ENCODE data around the gene IL12RB2.
"Not testable (repeated sequence)": the region's sequence is repeated elsewhere in the genome, so short reads cannot be mapped to it uniquely, and the experiment has no call there.

IL12RB2 gene

GRCh38 chr1:67394548-67394947 lies 86.9 kb downstream of the IL12RB2 start:
- DNase-seq (ENCODE audit: low read depth): no peak

GRCh38 chr1:67399199-67399993 lies 91.7 kb downstream of the IL12RB2 start:
- DNase-seq (ENCODE audit: low read depth): no peak

GRCh38 chr1:67400029-67400786 lies 92.5 kb downstream of the IL12RB2 start:
- peak; percentile 31 for DNase-seq (ENCODE audit: low read depth)

- no peak for DNase-seq (ENCODE audit: low read depth)
Observed at GRCh38 chr1:67401443-67401842, 93.8 kb downstream of the IL12RB2 start.

- DNase-seq (ENCODE audit: low read depth): peak; percentile 18
Observed at GRCh38 chr1:67404212-67404620, 96.5 kb downstream of the IL12RB2 start.

- DNase-seq (ENCODE audit: low read depth): no peak
Observed at GRCh38 chr1:67405473-67406245, 98.0 kb downstream of the IL12RB2 start.

- peak; percentile 9 for DNase-seq (ENCODE audit: low read depth)
Observed at GRCh38 chr1:67407498-67407897, 99.8 kb downstream of the IL12RB2 start.

- DNase-seq (ENCODE audit: low read depth): no peak
Observed at GRCh38 chr1:67408148-67408547, 100.5 kb downstream of the IL12RB2 start.

GRCh38 chr1:67413101-67413500 lies 105.4 kb downstream of the IL12RB2 start:
- DNase-seq (ENCODE audit: low read depth): not testable (repeated sequence)

- no peak for DNase-seq (ENCODE audit: low read depth)
Observed at GRCh38 chr1:67414574-67414973, 106.9 kb downstream of the IL12RB2 start.

- no peak for DNase-seq (ENCODE audit: low read depth)
Observed at GRCh38 chr1:67415041-67415440, 107.4 kb downstream of the IL12RB2 start.

- not testable (repeated sequence) for DNase-seq (ENCODE audit: low read depth)
Observed at GRCh38 chr1:67417733-67418132, 110.1 kb downstream of the IL12RB2 start.

GRCh38 chr1:67418839-67419586 lies 111.3 kb downstream of the IL12RB2 start:
- no peak for DNase-seq (ENCODE audit: low read depth)

- DNase-seq (ENCODE audit: low read depth): no peak
Observed at GRCh38 chr1:67420835-67421492, 113.3 kb downstream of the IL12RB2 start.

- DNase-seq (ENCODE audit: low read depth): no peak
Observed at GRCh38 chr1:67427465-67427864, 119.8 kb downstream of the IL12RB2 start.

GRCh38 chr1:67427947-67428346 lies 120.3 kb downstream of the IL12RB2 start:
- DNase-seq (ENCODE audit: low read depth): no peak

GRCh38 chr1:67429011-67429527 lies 121.4 kb downstream of the IL12RB2 start:
- DNase-seq (ENCODE audit: low read depth): no peak

GRCh38 chr1:67429528-67430357 lies 122.1 kb downstream of the IL12RB2 start:
- DNase-seq (ENCODE audit: low read depth): no peak

GRCh38 chr1:67430358-67431155 lies 122.9 kb downstream of the IL12RB2 start, which contains the start of gene SERBP1:
TSS of gene SERBP1 (minus strand) at chr1:67430402. CDS start at chr1:67430300, 102 bp downstream.
- peak; percentile 88 for DNase-seq (ENCODE audit: low read depth)

Measured in non-pigmented ciliary epithelial cell (primary cell).